HUDEP-2 (cell line): Measurements from ENCODE around the gene TIMM44.
"Not testable (repeated sequence)": the region's sequence is repeated elsewhere in the genome, so short reads cannot be mapped to it uniquely, and the experiment has no call there.

Experiments
- DNase-seq, 76 experiments: peaks; one replicate each; lab custom pipeline; 2025; ENCODE audit not compliant: unreplicated experiment in 76 of 76; lab: John Stamatoyannopoulos, UW

The TIMM44 gene

DNA sequence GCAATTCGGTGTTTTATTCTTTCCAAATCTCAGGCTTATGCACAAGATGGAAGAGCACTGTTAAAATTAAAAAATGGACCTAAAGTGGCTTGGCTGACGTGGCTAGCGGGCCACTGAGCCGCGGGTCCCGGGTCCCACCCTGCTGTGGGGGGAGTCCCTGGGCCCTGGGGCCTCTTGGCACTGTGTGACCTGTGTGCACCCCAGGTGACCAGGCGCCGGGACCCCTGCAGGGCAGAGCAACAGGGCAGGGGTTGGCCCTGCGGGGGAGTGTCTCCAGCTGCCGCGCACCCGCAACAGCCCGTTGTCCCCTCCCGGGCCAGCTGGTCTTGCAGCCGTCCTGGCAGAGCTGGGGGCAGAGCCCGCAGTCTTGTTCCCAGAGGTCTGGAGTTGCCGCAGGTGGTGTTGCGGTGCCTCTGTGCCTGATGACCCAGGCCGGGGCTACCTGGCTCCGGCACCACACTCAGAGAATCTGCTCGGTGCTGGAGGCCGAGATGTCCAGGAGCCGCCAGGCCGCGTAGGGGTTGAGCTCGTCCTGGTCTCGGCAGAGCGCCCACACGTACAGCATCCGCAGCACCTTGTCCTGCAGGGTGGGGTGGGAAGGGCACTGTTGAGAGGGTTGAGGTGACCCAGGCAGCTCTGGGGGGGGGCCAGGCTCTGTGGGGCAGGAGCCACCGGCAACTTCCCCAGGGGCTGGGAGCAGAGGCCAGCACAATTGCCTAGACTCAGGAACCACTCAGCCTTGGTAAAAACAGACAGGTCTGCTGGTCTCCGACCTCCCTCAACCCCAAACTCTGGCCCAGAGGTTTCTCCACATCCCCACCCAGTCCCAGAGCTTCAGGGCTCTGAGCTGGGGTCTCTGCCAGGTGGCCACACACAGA is 16.5 kb downstream of the TIMM44 start:
- peak in 1 of 76 experiments; percentile 17 for DNase-seq

DNA sequence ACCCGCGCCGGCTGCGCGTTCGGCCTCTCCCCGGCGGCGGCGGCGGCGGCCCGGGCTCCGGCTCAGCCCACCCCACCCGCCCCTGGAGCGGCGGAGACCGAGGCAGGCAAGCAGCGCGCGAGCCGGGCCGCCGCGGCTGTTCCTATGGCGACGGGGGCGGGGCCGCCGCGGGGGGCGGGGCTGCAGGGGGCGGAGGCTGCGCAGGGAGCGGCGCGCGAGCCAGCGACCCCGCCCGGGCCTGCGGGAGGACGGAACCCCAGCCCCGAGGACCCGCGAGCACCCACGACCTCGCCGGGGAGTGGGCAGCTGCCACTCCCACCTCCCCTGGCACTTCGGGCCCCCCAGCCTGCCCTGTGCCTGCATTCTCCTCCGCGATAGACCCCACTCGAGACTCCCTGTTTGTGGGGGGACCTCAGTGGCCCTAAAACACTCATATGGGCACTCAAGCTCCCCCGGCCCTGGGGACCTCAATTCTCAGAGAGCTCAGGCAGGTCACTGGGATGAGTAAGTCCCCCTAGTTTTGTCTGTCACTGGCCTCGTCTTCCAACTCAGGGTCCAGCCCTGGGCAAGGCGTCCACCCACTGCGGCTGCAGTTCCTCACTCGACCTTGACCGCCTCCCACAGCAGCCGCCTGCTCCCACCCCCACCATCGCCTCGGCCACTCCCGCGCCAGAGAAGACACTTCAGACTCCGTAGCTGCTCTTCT is 17.3 kb downstream of the TIMM44 start, which contains the start of gene CTXN1:
Gene CTXN1 (minus strand): TSS at position 115 of the 706 bp plus-strand sequence. CDS start 597 bp downstream, outside the sequence.
- DNase-seq, result peak in 65 of 76 experiments; percentile 24 to 90 (median 71)

DNA sequence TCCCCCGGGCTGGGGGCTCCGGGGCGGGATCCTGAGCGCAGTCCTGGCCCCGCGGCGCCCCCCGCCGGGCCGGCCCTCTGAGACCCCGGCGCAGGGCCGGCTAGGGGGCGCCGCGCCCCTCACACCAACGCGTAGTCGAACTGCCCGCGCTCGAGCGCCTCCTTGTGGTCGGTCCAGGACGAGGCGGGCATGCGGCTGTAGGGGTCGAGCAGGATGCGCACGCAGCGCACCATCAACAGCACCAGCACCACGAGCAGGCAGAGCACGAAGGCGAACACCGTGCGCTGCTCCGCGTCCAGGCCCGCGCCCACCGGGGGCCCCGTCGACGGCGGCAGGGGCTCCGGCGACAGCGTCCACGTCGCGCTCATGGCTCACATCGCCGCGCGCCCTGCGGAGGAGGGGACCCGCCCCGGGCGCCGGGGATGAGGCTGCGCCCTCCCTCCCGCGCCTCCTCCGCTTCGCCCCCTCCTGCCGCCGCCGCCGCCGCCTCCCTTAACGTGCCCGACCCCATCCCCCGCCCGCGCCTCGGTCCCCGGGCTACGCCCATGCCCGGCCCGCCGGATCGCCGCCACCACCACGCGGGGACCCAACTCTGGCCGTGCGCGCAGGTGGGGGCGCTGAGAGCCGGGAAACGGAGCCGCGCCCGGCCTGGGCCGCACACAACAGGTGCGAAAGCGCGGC is 18.2 kb downstream of the TIMM44 start:
- DNase-seq, result peak in 74 of 76 experiments; percentile 24 to 91 (median 80)

GRCh38 chr19:7924651-7925170 is 18.8 kb downstream of the TIMM44 start:
- no peak for DNase-seq

GRCh38 chr19:7924241-7924640 is 19.2 kb downstream of the TIMM44 start:
- peak in 1 of 76 experiments; percentile 40 for DNase-seq

DNA sequence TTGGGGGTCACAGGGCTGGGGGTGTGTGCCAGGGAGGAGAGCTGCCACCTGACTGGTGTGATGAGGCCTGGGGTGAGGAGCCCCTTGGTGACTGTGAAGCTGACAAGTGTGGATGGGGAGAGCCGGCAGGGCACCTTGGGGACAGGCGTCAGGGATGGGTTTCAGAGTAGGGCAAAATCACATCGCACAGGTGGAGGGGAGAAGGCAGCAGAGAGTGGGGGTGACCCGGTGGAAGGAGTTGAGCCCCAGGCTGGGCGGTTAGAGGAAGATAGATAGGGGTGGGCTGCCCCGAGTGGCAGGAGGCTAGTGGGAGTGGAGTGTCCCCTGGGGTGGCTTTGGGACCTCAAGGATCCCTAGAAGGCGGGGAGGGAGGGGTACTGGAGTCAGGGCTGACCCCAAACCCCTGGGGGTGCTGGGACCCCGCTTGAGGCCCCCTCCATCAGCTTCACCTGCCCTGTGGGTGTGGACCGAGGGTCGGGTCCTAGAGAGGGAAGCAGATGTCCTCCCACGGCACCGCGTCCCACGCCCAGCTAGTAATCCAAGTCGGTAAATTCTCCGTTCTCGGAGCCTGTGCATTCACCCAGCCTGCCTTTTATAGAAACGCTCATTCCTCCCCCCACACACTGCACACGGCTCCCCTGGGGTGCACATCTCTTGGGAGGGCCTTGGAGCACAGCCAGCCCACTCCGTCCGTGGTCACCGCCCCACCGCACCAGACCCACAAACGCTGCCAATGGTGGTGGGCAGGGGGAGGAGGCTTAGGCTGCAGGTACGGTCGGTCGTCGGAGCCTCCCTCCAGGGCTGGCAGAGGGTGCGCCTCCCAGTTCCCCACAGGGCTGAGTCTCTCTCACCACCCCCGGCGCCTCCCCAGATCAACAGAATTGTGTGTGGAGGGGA is 19.9 kb downstream of the TIMM44 start:
- DNase-seq, result peak in 7 of 76 experiments; percentile 18 to 62 (median 35)

GRCh38 chr19:7922836-7923195 is 20.6 kb downstream of the TIMM44 start:
- no peak for DNase-seq

- DNase-seq, result no peak
Measured at GRCh38 chr19:7921967-7922835, 21.3 kb downstream of the TIMM44 start.

GRCh38 chr19:7921302-7921966 is 22.0 kb downstream of the TIMM44 start:
- peak in 2 of 76 experiments; percentile 15 to 59 for DNase-seq

GRCh38 chr19:7920519-7921301 is 22.8 kb downstream of the TIMM44 start:
- DNase-seq, result peak; percentile 66 to 100 (median 100)

GRCh38 chr19:7919610-7920518 is 23.6 kb downstream of the TIMM44 start, which contains the start of gene SNAPC2:
SNAPC2 (plus strand) TSS chr19:7920338; CDS start chr19:7920367, 29 bp downstream.
- DNase-seq, result peak; percentile 69 to 100 (median 98)

- peak in 1 of 76 experiments; percentile 19 for DNase-seq
Measured at GRCh38 chr19:7918615-7919421, 24.6 kb downstream of the TIMM44 start.

- DNase-seq, result not testable (repeated sequence)
Measured at GRCh38 chr19:7918062-7918614, 25.3 kb downstream of the TIMM44 start.

GRCh38 chr19:7917267-7918061 is 26.0 kb downstream of the TIMM44 start:
- peak in 69 of 76 experiments; percentile 34 to 93 (median 77) for DNase-seq
